Esophagus squamous epithelium (tissue), 4 donors: ENCODE measurements around the gene AHNAK.

ENCODE experiments used
- CTCF ChIP-seq, 6 experiments: fragments of 450-650 bp in 4 of 6; fragments of 200-600 bp in 2 of 6; sonication (generic) in 2 of 6; IDR thresholded peaks; one replicate each; pipeline ENCODE4 v1.5.1; 2016 to 2019; ENCODE audit warnings: antibody characterized with exemption in 6 of 6, mild to moderate bottlenecking in 4 of 6, moderate library complexity in 4 of 6
- POLR2A ChIP-seq, 4 donors: fragments of 450-650 bp; IDR thresholded peaks; one replicate each; pipeline ENCODE4 v1.6.1; 2017; ENCODE audit warnings: antibody characterized with exemption in 4 of 4, mild to moderate bottlenecking in 4 of 4, moderate library complexity in 3 of 4

- no peak for TF ChIP-seq POLR2A (IDR thresholded peaks at IDR 0.05)
- TF ChIP-seq CTCF (IDR thresholded peaks at IDR 0.05) = peak in 3 of 6 experiments; percentile 22 to 38 (median 31)
These were observed 153.5 kb downstream of the AHNAK start for GRCh38 chr11:62393061-62393611.
